ENCODE data around the gene ZNF165.
"Not testable (repeated sequence)": the region's sequence is repeated elsewhere in the genome, so short reads cannot be mapped to it uniquely, and the experiment has no call there.

- TF ChIP-seq EZH2 (IDR thresholded peaks at IDR 0.05; ENCODE audit: low read depth, low read length, severe bottlenecking); TBP (IDR thresholded peaks at IDR 0.05; ENCODE audit: low read depth, low read length); YY1 (IDR thresholded peaks at IDR 0.05; ENCODE audit: low read depth, low read length): not testable (repeated sequence)
- TF ChIP-seq POLR2A (IDR thresholded peaks at IDR 0.05; ENCODE audit: control extremely low read depth in 1 of 2, low read depth in 2 of 2, low read length in 2 of 2) (0 out of 3 replicates have a peak, but pooled peaks of 1 of the 2 experiments have one; percentile 1), TAF1 (IDR thresholded peaks at IDR 0.05; ENCODE audit: low read depth, low read length) (peak; percentile 7; the same call in 1 of the 2 replicates)
- TF ChIP-seq, protein P1, sequence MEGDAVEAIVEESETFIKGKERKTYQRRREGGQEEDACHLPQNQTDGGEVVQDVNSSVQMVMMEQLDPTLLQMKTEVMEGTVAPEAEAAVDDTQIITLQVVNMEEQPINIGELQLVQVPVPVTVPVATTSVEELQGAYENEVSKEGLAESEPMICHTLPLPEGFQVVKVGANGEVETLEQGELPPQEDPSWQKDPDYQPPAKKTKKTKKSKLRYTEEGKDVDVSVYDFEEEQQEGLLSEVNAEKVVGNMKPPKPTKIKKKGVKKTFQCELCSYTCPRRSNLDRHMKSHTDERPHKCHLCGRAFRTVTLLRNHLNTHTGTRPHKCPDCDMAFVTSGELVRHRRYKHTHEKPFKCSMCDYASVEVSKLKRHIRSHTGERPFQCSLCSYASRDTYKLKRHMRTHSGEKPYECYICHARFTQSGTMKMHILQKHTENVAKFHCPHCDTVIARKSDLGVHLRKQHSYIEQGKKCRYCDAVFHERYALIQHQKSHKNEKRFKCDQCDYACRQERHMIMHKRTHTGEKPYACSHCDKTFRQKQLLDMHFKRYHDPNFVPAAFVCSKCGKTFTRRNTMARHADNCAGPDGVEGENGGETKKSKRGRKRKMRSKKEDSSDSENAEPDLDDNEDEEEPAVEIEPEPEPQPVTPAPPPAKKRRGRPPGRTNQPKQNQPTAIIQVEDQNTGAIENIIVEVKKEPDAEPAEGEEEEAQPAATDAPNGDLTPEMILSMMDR (IDR thresholded peaks at IDR 0.05; ENCODE audit: control extremely low read depth in 1 of 3, insufficient read depth in 1 of 3, low read depth in 1 of 3, low read length in 3 of 3), result not testable (repeated sequence)
Observed at GRCh38 chr6:28080381-28080630, at the start of gene ZNF165.
